ENCODE results near the gene CLSTN2.
A peak's percentile ranks its signal among the peaks of the same experiment; 100 is the strongest.

CLSTN2 gene

GRCh38 chr3:140103986-140104645 lies 169.1 kb downstream of the CLSTN2 start:
- TF ChIP-seq CTCF (IDR thresholded peaks at IDR 0.05; ENCODE audit: unreplicated experiment in 3 of 3), result no peak
- Mint-ChIP-seq H3K4me1 (no peaks in the 10 kb centered on the region), H3K27ac (no peak overlapping the region), H3K36me3 (ENCODE audit: low read depth) (no peaks in the 10 kb centered on the region), H3K9me3 (no peaks in the 10 kb centered on the region), H3K4me3 (no peak overlapping the region), H3K27me3 (ENCODE audit: low read depth) (peaks cover 10% of the 10 kb centered on the region)

- no peaks in the 10 kb centered on the region for H3K9me3 Mint-ChIP-seq
- peaks cover 15% of the 10 kb centered on the region for H3K27me3 Mint-ChIP-seq (ENCODE audit: low read depth)
- H3K27ac Mint-ChIP-seq, result no peak overlapping the region
- no peak for TF ChIP-seq CTCF (IDR thresholded peaks at IDR 0.05; ENCODE audit: unreplicated experiment in 3 of 3)
- H3K36me3 Mint-ChIP-seq (ENCODE audit: low read depth), result no peaks in the 10 kb centered on the region
- no peak overlapping the region for H3K4me3 Mint-ChIP-seq
- H3K4me1 Mint-ChIP-seq, result peaks cover 5% of the 10 kb centered on the region
These were observed 179.2 kb downstream of the CLSTN2 start for GRCh38 chr3:140113996-140114788.

GRCh38 chr3:140114789-140115080 lies 179.8 kb downstream of the CLSTN2 start:
- Mint-ChIP-seq H3K4me3 (no peak overlapping the region), H3K27ac (no peak overlapping the region), H3K27me3 (ENCODE audit: low read depth) (peaks cover 12% of the 10 kb centered on the region), H3K9me3 (no peaks in the 10 kb centered on the region), H3K36me3 (ENCODE audit: low read depth) (no peaks in the 10 kb centered on the region), H3K4me1 (peaks cover 5% of the 10 kb centered on the region)
- no peak for TF ChIP-seq CTCF (IDR thresholded peaks at IDR 0.05; ENCODE audit: unreplicated experiment in 3 of 3)

GRCh38 chr3:140117096-140117526 lies 182.1 kb downstream of the CLSTN2 start:
- no peak for TF ChIP-seq CTCF (IDR thresholded peaks at IDR 0.05; ENCODE audit: unreplicated experiment in 3 of 3)
- Mint-ChIP-seq H3K36me3 (ENCODE audit: low read depth) (no peaks in the 10 kb centered on the region), H3K4me1 (peaks cover 5% of the 10 kb centered on the region)

GRCh38 chr3:140122183-140122582 lies 187.2 kb downstream of the CLSTN2 start:
- no peak for TF ChIP-seq CTCF (IDR thresholded peaks at IDR 0.05; ENCODE audit: unreplicated experiment in 3 of 3)
- Mint-ChIP-seq H3K4me1 (peaks cover 2% of the 10 kb centered on the region), H3K27ac (no peak overlapping the region), H3K27me3 (ENCODE audit: low read depth) (peaks cover 3% of the 10 kb centered on the region), H3K4me3 (no peak overlapping the region), H3K36me3 (ENCODE audit: low read depth) (no peaks in the 10 kb centered on the region), H3K9me3 (no peaks in the 10 kb centered on the region)

More at GRCh38 chr3:140117096-140117526, 182.1 kb downstream of the CLSTN2 start:
- peak overlapping the region in 1 of 3 experiments; percentile 75 for H3K27ac Mint-ChIP-seq
- no peaks in the 10 kb centered on the region for H3K9me3 Mint-ChIP-seq
- peaks cover 8% of the 10 kb centered on the region for H3K27me3 Mint-ChIP-seq (ENCODE audit: low read depth)
- H3K4me3 Mint-ChIP-seq, result no peak overlapping the region
